HEK293T (cell line): ENCODE measurements around the gene MINDY4.

ENCODE experiments used
- ARNT ChIP-seq: fragments of 450-650 bp; IDR thresholded peaks from 2 replicates; pipeline ENCODE4 v1.6.1; 2017; ENCODE audit warnings: mild to moderate bottlenecking
- BHLHE40 ChIP-seq: fragments of 450-650 bp; IDR thresholded peaks from 2 replicates; pipeline ENCODE4 v1.6.1; 2016; ENCODE audit warnings: mild to moderate bottlenecking, moderate library complexity, borderline replicate concordance
- FOXK2 ChIP-seq: fragments of 450-650 bp; IDR thresholded peaks from 2 replicates; pipeline ENCODE4 v1.6.1; 2016; ENCODE audit warnings: mild to moderate bottlenecking
- SP1 ChIP-seq: fragments of 450-650 bp; IDR thresholded peaks from 2 replicates; pipeline ENCODE4 v1.6.1; 2017
- ZNF384 ChIP-seq: fragments of 450-650 bp; IDR thresholded peaks from 2 replicates; pipeline ENCODE4 v1.6.1; 2016

DNA sequence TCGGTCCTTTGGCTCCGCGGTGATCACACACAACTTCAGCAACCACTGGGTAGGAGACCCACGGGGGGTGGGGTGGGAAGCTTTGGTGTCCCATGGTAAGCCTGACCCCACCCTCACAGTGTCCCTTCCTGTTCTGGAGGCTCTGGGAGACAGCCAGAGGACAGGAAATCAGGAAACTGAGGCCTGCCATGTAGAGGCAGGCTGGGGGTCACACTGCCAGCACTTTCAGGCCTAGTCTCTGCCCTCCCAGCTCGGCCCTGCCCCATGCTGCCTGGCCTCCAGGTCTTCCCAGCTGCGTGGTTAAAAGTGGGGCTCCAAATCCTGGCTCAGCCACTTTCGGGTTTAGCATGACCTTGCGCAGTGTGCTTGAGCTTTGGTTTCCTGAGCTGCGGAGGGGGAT lies 151.4 kb downstream of the MINDY4 start:
- TF ChIP-seq BHLHE40 (no peak), SP1 (no peak), FOXK2 (no peak), ARNT (no peak), ZNF384 (no peak)
